Epithelial cell of esophagus (primary cell): ENCODE measurements around the gene ADSS1.

Source experiments
- DNase-seq: peaks from one replicate; pipeline ENCODE4 v3.0.0; 2010; ENCODE audit warnings: low read depth
- H3K4me3 ChIP-seq: 2 replicates; pipeline ENCODE4 v1.5.1; 2011; ENCODE audit warnings: mild to moderate bottlenecking, low read length, control low read depth
- TF ChIP-seq, protein P1 (sequence below): IDR thresholded peaks from 2 replicates; pipeline ENCODE4 v1.5.1; 2011; ENCODE audit warnings: low read depth, mild to moderate bottlenecking, low read length, control low read depth, inconsistent platforms; ENCODE audit not compliant: insufficient read depth; ENCODE audit errors: missing control alignments

The ADSS1 gene

DNA sequence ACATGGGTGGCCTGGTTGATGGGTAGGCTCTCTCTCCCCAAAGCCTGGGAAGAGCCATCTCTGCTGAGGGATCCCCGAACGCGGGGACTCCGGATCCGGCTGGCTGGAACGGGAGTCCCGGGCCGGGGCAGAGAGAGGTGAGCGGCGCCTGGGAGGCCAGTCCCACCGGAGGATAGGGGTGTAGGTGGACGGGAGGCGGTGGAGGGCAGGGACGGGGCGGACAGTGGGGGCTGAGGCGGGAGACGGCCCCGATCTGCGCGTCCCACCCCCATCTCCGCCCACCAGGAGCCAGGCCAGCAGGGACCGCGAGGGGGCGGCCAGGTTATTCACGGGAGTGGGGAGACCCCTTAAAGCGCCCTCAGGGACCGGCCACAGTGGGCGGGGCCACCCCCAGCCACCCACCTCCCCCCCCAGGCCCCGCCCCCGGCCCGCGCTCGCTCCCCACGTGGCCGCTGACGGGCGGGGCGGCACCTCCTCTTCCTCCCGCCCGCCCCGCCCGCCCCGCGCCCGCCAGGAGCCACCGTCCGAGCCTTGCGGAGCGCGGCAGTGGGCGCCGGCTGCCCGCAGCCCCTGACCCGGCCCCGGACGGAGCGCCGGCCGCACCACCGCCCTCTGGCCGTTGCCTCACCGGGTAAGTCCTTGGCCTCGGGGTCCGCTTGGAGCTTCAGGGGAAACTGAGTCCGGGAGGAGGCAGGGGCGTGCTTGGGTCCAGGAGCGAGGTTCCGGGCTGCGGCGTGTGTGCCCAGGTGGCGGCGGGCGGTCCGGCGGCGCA, 34.7 kb upstream of the ADSS1 start, which contains the start of gene INF2:
TSS of gene INF2 (plus strand) at position 510 of the 772 bp plus-strand sequence. CDS start 11,748 bp downstream, outside the sequence.
- TF ChIP-seq, protein P1, sequence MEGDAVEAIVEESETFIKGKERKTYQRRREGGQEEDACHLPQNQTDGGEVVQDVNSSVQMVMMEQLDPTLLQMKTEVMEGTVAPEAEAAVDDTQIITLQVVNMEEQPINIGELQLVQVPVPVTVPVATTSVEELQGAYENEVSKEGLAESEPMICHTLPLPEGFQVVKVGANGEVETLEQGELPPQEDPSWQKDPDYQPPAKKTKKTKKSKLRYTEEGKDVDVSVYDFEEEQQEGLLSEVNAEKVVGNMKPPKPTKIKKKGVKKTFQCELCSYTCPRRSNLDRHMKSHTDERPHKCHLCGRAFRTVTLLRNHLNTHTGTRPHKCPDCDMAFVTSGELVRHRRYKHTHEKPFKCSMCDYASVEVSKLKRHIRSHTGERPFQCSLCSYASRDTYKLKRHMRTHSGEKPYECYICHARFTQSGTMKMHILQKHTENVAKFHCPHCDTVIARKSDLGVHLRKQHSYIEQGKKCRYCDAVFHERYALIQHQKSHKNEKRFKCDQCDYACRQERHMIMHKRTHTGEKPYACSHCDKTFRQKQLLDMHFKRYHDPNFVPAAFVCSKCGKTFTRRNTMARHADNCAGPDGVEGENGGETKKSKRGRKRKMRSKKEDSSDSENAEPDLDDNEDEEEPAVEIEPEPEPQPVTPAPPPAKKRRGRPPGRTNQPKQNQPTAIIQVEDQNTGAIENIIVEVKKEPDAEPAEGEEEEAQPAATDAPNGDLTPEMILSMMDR = no peak
- DNase-seq = peak; percentile 63
- peak within 1 kb of the TSS; percentile 58 for H3K4me3 ChIP-seq

DNA sequence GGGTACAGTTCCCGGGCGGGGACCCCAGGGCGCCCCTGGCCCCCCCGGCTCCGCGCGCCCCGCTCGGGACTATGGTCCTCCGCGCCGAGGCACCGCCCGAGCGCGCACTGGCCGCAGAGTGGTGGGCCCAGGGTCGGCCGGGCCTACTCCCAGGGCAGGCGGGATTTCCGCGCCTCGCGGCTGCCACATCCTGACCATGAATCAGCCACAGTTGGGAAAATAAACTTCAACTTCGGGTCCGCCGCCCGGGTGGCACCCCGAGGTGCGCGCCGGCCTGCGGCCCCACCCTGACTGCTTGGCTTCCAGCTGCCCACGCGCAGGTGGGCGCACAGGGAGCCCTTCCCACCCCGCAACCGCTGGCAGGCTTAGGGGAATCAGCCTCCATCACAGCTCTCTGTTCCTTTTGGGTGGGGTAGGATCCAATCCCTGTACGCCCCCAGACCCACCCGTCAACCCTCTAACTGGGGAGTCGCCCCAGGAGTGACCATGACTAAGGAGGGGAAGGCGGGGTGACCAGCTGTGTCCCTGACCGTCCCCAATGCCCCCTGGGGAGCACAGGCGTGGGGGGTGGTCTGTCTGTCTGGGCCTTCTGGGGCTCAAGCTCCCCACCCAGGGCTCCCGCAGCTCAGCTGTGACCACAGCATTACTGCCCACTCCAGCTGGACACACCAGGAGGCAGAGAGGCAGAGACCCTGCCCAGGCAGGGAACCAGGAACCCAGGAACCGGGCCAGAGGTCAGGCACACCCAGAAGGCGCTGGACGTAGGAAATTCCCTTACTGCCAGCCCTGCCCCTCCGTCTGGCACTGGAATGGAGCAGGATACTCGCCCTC, 33.9 kb upstream of the ADSS1 start:
- H3K4me3 ChIP-seq = peak overlapping the region; percentile 58

DNA sequence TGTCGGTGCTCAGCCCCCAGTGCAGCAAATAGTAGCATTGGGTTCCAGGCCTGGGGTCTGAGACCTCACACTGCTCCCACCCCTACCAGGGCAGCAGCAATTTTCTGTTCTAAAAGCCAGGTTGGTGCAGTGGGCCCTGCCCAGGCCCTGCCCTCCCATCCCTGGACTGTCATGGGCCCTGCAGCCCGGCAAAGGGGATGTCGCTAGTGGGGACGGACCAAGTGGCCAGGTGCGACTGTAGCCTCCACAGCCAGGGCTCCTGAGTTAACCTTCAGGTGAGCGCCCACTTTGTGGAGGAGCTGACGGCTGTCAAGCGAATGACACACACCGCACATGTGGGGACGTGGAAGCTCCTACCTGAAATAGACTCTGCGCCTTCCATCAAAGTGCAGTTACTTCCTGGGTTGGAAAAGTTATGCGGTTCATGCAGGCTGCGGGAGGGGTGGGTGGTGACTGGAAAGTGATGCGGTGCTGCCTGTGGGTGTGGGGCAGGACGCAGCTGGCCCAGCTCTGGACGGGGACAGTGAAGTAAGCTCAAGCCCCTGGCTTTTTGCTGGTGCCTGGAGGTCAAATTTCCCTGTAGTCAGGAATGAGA, 33.1 kb upstream of the ADSS1 start:
- TF ChIP-seq, protein P1 = no peak
- DNase-seq = no peak
- peak overlapping the region; percentile 58 for H3K4me3 ChIP-seq

More for the DNA sequence above, 33.9 kb upstream of the ADSS1 start:
- TF ChIP-seq, protein P1 = no peak
- no peak for DNase-seq

DNA sequence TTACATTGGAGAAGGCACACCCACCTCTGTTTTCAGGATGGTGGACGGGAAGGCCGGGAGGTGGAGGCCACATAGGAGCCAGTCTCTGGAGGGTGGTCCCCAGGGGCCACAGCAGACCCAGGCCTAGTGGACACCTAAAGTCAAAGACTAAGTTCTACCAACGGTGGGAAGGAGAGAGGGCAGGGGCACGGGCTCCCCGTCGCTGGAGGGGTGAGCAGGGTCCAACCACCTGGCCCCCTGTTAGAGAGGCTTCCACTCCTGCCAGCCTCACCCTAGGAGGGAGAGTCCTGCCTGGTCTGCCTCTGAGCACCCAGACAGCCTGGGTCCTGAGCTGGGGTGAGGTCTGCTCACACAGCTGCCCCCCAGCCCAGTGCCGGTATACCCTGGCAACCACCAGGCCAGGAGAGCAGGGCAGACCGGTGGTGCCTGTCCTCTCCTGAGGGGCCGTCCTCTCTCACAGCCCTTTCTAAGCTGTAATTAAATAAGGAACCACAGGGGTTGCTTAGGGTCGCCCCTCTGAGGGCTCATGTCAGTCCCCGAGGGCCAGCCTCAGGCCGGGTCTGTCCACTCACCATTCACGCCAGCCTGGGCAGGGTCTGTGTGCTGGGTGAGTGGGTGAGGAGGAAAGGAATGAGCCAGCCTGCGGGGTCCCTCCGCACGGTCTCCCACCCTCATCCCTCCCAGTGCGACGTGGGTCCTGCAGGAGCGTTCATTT, 32.3 kb upstream of the ADSS1 start:
- no peak overlapping the region for H3K4me3 ChIP-seq
- DNase-seq = no peak
- TF ChIP-seq, protein P1 = no peak

DNA sequence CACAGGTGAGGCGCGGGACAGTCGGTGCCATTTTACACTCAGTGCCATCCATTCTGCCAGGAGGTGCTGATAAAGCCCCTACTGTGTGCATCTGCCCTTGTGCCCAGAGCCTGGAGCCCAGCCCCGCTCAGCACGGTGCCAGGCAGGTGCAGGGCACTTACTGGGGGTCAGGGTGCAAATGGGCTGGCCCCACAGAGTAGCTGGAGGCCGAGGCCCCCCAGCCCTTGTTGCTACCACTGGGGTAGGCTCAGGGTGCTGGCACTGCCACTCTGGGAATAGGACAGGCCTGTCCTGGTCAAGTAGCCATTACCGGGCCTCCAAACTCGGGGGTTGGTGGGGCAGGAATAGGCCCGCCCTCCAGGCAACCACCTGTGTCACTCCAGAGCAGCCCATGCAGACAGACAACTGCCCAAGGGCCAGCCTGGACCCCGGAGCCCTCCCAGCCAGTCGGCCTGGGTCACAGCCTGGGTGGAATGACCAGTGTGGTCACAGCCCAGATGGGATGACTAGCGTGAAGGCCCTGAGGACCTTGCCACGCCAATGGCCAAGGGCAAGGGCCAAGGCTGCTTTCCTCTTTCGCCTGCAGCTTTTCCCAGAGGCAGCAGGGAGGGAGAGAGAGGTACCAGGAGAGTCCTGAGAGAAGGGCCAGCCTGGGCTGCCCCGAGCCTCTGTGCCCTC, 31.6 kb upstream of the ADSS1 start:
- DNase-seq = no peak
- no peak overlapping the region for H3K4me3 ChIP-seq
- TF ChIP-seq, protein P1 = no peak

DNA sequence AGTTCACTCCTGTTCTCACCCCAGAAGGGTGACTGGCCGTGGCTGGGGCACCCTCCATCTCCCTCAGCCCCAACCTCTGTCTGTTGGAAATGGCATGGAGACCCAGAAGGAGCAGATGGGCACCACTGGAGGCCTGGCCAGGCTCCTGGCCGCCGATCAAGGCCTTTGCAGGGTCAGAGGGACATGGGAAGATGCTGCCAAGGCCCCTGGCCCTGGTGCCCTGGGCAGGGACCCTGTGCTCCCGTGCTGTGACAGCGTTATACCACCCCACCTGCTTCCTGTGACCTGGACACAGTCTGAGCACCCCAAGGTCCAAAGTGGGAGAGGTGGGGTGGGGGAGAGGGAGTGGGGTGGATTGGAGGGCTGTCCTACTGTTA, 31.1 kb upstream of the ADSS1 start:
- no peak for DNase-seq
- TF ChIP-seq, protein P1 = no peak
- no peak overlapping the region for H3K4me3 ChIP-seq
